ENCODE data around the gene SH3BP5L.
"Not testable (repeated sequence)": the region's sequence is repeated elsewhere in the genome, so short reads cannot be mapped to it uniquely, and the experiment has no call there.

Gene SH3BP5L

GRCh38 chr1:248851390-248851789 lies 25.7 kb upstream of the SH3BP5L start:
- no peak for DNase-seq (ENCODE audit: low read depth, low spot score)

- DNase-seq (ENCODE audit: low read depth, low spot score), result no peak
These were observed 25.0 kb upstream of the SH3BP5L start for GRCh38 chr1:248850536-248851251.

GRCh38 chr1:248850124-248850523 lies 24.4 kb upstream of the SH3BP5L start:
- no peak for DNase-seq (ENCODE audit: low read depth, low spot score)

DNA sequence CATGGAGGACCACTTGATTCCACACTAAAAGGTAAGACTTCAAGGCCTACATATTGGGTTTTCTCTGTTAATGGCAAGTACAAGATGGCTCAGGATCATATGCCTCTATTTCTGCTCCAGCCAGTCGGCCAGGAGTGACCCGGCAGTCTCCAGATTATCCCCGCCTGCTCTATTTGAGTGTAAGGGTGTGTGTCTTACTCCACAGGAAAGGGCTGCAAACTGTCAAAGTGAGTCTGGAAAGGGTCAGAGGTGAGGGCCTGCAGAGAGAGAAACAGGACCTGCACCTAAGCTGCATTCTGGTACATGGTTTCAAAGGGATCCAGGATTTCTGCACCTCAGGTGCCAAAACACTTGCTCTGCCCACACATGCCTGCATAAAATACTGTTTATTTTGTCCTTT lies 23.9 kb upstream of the SH3BP5L start:
- no peak for DNase-seq (ENCODE audit: low read depth, low spot score)

- no peak for DNase-seq (ENCODE audit: low read depth, low spot score)
These were observed 23.4 kb upstream of the SH3BP5L start for GRCh38 chr1:248849152-248849551.

DNA sequence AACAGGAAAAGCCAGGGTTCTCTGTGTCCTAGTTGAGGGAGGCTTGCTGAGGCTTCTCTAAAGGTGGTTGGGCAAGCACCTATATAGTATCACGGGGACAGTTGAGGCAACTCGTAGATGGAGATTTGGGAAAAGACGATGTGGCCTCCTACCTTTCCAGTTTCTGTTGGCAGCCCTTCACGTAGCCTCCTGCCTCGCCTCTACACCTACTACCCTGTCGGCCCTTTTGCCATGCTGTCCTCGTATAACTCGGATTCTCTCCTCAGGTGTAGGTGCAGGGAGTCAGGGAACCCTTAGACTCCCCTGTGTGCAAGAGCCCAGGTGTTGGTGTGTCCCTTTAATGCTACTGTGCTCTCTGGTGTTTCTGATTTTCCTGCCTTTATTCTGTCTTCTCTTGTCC lies 22.9 kb upstream of the SH3BP5L start:
- DNase-seq (ENCODE audit: low read depth, low spot score), result no peak

DNA sequence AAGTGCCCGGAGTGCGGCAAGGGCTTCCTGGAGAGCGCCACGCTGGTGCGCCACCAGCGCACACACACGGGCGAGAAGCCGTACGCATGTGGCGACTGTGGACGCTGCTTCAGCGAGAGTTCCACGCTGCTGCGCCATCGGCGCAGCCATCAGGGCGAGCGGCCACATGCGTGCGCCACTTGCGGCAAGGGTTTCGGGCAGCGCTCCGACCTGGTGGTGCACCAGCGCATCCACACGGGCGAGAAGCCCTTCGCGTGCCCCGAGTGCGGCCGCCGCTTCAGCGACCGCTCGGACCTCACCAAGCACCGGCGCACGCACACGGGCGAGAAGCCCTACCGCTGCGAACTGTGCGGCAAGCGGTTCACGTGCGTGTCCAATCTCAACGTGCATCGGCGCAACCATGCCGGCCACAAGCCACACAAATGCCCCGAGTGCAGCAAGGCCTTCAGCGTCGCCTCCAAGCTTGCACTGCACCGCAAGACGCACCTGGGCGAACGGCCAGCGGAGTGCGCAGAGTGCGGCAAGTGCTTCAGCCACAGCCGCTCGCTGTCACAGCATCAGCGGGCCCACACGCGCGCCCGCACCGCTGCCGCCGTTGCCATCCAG lies 22.3 kb upstream of the SH3BP5L start:
- DNase-seq (ENCODE audit: low read depth, low spot score), result no peak

- no peak for DNase-seq (ENCODE audit: low read depth, low spot score)
These were observed 21.7 kb upstream of the SH3BP5L start for GRCh38 chr1:248847181-248847955.

DNA sequence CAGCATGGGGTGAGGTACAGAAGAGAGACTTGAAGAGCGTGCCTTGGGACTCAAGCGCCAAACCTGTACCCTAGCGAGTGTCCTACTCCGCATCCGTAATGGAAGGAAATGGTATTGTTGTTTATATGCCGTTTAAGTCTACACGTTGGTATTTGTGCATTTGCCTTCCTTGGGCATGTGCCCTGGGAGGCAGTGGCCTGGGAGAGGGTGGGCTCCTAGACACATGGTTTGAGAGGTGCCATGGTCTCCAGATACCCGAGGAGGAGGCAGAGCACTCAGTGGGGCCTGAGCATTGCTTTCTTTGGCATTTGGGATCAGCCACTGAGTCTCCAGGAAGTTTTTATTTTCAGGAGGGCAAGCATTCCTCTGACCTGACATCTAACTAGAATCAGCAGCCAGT lies 18.8 kb upstream of the SH3BP5L start:
- DNase-seq (ENCODE audit: low read depth, low spot score), result no peak

DNA sequence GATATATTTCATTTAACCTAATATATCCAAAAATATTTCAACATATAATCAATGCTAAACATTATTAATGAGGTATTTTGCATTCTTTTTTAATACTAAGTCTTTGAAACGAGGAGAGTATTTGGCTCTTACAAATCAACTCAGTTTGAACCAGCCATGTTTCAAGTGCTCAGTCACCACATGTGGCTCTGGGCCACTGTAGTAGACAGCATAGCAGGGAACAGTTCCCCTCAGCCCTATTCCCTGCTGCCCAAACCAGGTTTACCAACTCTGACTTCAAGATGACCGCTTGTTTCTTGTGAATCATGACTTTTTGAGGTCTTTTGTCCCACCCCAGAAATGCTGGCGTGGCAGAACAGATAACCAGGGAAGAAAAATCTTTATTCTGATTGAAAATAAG lies 18.0 kb upstream of the SH3BP5L start:
- DNase-seq (ENCODE audit: low read depth, low spot score), result no peak

- DNase-seq (ENCODE audit: low read depth, low spot score), result no peak
These were observed 17.1 kb upstream of the SH3BP5L start for GRCh38 chr1:248842781-248843331.

GRCh38 chr1:248841702-248842395 lies 16.1 kb upstream of the SH3BP5L start:
- no peak for DNase-seq (ENCODE audit: low read depth, low spot score)

DNA sequence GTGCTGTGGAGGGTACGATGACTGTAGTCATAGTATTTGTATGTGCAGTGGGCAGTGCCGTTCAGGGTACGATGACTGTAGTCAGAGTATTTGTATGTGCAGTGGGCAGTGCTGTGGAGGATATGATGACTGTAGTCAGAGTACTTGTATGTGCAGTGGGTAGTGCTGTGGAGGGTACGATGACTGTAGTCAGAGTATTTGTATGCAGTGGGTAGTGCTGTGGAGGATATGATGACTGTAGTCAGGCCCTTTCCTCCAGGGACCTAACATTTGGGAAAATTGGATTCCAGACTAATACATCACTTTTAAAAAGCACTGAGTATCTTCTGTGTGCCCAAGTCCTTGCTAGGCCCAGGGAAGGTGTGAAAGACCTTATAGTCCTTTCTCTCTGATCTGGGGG lies 15.2 kb upstream of the SH3BP5L start:
- DNase-seq (ENCODE audit: low read depth, low spot score), result no peak

GRCh38 chr1:248839168-248839555 lies 13.4 kb upstream of the SH3BP5L start:
- no peak for DNase-seq (ENCODE audit: low read depth, low spot score)

DNA sequence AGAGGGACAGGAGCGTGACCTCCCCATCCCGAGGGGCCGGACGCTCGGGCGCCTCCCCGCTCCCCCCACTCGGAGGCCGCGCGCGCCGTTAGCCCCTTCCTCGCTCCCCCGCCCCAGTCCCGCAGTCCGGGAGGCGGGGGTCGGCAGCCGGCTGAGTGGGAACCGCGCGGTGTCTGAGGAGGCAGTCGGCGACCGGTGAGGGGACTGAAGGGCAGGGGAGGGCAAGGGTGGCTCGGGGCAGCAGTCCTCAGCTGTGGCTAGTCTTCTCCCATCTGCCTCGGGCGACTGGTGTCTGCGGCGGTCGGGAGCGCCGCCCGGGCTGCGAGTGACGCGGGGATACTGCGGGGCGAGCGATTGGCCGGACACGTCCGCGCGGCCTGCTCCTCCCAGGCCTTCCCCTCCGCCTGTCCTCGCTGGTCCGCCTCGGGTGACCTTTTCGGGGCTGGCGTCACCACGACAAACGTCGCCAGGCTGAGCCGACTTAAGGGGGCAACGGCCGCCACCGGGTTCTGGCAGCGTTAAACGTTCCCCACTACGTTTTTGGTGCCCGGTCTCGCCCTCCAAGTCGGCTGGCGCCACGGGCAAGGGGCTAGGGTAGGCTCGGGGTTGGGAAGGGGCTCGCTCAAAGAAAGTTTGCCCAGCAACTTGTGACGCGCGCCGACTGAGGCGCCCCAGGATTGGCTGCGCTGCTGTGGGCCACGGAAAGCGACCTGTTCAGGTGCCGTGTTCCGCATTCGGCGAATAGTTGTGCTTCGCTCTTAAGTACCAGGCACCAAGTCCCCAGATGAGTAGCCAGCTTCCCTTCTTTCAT lies 12.8 kb upstream of the SH3BP5L start:
- DNase-seq (ENCODE audit: low read depth, low spot score), result peak; percentile 46

DNA sequence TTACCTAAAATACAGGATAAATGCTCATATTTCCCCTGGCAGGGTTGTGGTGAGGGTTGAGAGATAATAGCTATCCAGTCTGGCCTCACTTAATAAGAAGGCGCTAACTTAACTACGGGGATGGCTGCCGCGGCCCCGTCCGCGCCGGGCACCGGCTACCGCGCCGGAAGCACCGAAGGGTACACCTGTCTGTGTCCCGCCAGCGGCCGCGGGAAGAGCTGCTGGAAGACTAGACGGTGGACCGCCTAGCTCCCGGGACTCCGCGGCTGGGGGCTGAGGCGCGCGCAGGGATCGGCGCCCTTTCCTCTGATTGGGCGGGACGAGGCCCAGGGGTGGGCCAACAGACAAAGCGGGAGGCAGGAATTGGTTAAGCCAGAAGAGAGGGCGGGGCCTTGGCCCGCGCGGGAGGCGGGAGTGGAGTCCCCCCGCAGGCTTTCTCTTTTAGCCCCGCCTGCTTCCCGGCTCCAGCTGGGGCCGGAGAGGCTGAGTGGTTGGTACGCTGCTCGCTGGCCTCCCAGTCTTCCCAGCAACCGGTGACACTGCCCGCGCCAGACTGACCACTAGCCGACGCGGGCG lies 12.2 kb upstream of the SH3BP5L start, which contains the start of gene ZNF672:
ZNF672 (plus strand) TSS at position 444 of the 576 bp plus-strand sequence. CDS start 9,051 bp downstream, outside the sequence.
- peak; percentile 95 for DNase-seq (ENCODE audit: low read depth, low spot score)

DNA sequence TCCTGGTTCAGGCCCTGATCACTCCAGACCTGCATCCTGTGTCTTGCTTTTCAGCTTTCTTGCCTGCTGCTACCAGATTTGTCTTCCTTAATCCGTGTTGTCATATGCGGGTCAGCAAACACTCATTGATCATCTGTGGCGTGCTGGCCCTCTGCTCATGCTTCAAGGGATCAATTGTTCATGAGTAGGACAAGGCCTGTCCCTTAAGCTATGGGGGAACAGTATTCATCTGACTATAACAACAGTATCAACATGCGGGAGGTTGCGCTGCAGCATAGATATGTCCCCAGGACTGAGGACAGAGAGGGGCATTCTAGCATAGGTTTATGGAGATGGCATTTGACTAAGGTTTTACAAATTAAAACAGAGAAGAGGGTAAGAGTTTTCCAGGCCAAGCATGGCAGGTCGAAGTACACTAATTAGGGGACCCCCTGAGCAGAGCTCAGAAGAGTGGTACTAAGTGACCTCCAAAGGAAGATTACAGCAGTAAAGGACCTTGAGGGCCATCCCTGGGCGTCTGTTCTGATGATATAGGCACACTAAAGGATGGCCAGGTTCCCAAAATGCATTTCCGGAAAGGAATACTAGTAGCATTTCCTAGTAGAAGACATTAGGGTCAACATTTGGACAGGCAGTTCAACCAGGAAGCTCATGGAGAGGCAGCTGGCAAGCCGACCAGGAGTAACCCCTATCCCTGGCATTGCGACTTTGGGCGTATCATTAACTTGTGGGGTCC lies 11.5 kb upstream of the SH3BP5L start:
- no peak for DNase-seq (ENCODE audit: low read depth, low spot score)

GRCh38 chr1:248834343-248834940 lies 8.7 kb upstream of the SH3BP5L start:
- DNase-seq (ENCODE audit: low read depth, low spot score), result no peak

DNA sequence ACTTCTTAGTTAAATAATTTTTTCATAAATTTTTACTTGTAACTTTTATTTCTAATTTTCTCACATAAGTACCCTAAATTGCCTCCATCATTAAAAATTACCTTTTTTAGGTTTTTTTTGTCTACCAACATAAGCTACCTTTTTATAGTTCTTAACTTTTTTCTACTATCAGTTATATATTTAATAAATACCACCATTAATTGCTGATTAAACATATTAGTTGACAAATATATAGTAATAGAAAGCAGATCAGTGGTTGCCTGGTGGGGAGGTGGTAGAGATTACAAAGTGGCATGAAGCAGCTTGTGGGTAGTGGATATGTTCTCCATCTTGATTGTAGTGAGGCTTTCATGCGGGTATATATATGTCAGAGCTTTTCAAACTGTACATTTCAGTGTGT lies 6.1 kb upstream of the SH3BP5L start:
- no peak for DNase-seq (ENCODE audit: low read depth, low spot score)

DNA sequence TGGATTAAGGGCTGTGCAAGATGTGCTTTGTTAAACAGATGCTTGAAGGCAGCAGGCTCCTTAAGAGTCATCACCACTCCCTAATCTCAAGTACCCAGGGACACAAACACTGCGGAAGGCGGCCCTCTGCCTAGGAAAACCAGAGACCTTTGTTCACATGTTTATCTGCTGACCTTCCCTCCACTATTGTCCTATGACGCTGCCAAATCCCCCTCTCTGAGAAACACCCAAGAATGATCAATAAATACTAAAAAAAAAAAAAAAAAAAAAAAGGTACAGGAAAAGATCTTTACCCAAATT lies 5.0 kb upstream of the SH3BP5L start:
- DNase-seq (ENCODE audit: low read depth, low spot score), result not testable (repeated sequence)
